ENCODE data around the gene TUBGCP3. TPM values are rescaled to one million over a fixed set of nuclear protein-coding genes. Genes with fewer than 3 reads are reported as not detected.

The TUBGCP3 gene
- total and polyA plus RNA-seq, 9 of the 15 experiments (the other 6 are each of a cell fraction or from before 2014, with no cell fraction given) = 3.0 to 24.8 (median 15.2) TPM

- no peaks in the 10 kb centered on the region for H3K9me1 ChIP-seq (ENCODE audit: control insufficient read depth, insufficient read depth, low read length)
- 91% methylated on average over 3 of the region's 3 CpGs for WGBS (ENCODE audit: insufficient coverage, low coverage, missing lambda C conversion rate)
- H3K27me3 ChIP-seq (ENCODE audit: control insufficient read depth in 2 of 2, insufficient read depth in 2 of 2, low read length in 2 of 2) = no peaks in the 10 kb centered on the region
- intact Hi-C loops (cut with micrococcal nuclease) (no loop called here), in situ Hi-C loops (cut with MboI) (no loop called here)
- H3K9ac ChIP-seq (ENCODE audit: insufficient read depth in 1 of 2, low read depth in 2 of 2, low read length in 2 of 2) = no peak overlapping the region
- ChIA-PET CTCF (ENCODE audit: low intra/inter-chr PET ratio) (no interaction called here), POLR2A (no interaction called here)
- FAIRE-seq (no peak), DNase-seq (ENCODE audit: extremely low read depth in 1 of 4, low spot score in 3 of 4) (no peak), ATAC-seq (no peak)
- H4K20me1 ChIP-seq (replicated peaks; ENCODE audit: control insufficient read depth, insufficient read depth, low read length) = no peaks in the 10 kb centered on the region; the same call in 1 of the 2 replicates
- no peaks in the 10 kb centered on the region for H3K4me1 ChIP-seq (replicated peaks in 1 of 2; ENCODE audit: control insufficient read depth in 2 of 2, insufficient read depth in 2 of 2, low read length in 2 of 2)
- TF ChIP-seq RNF219 (CRISPR knock-in tag; IDR thresholded peaks at IDR 0.05) = no peak
- TF ChIP-seq FOXO4 (CRISPR knock-in tag; IDR thresholded peaks at IDR 0.05) = no peak
- no peak for TF ChIP-seq HEY1 (CRISPR knock-in tag; IDR thresholded peaks at IDR 0.05; ENCODE audit: borderline replicate concordance)
- no peak for TF ChIP-seq ELK3 (CRISPR knock-in tag; IDR thresholded peaks at IDR 0.05)
- no peak for TF ChIP-seq TAF9B (IDR thresholded peaks at IDR 0.05; ENCODE audit: partially characterized antibody)
- no peak overlapping the region for H2AFZ ChIP-seq (ENCODE audit: low read depth, low read length)
- no peak overlapping the region for H3K4me3 ChIP-seq
- H3K36me3 ChIP-seq (ENCODE audit: control insufficient read depth, insufficient read depth, low read length) = peaks cover 57% of the 10 kb centered on the region
- H3K4me2 ChIP-seq (ENCODE audit: insufficient read depth, low read length) = no peak overlapping the region
- BruUV-seq (replicated peaks) = no TSS peak
- H3K79me2 ChIP-seq (ENCODE audit: control insufficient read depth, insufficient read depth, low read length) = no peaks in the 10 kb centered on the region
- no peak overlapping the region for H3K27ac ChIP-seq (ENCODE audit: extremely low read depth, low read depth, low read length)
- H3K9me3 ChIP-seq (replicated peaks; ENCODE audit: control insufficient read depth, insufficient read depth, low read depth, low read length) = no peaks in the 10 kb centered on the region
Measured at GRCh38 chr13:112521073-112521685, 66.8 kb downstream of the TUBGCP3 start.
